Trophoblast cell (in vitro differentiated cells and primary cell): Measurements from ENCODE around the gene HDGFL2.

ENCODE experiments used
- DNase-seq, 2 donors: peaks; one replicate each; pipeline ENCODE4 v3.0.0-alpha.2; 2016
- H2AFZ ChIP-seq: 2 replicates; pipeline ENCODE4 v1.6.1; 2013; ENCODE audit warnings: low read length, moderate library complexity, mild to moderate bottlenecking; ENCODE audit not compliant: insufficient read depth, poor library complexity
- H2AK5ac ChIP-seq: 2 replicates; pipeline ENCODE4 v1.6.1; 2013; ENCODE audit warnings: mild to moderate bottlenecking, low read length
- H2BK120ac ChIP-seq: 2 replicates; pipeline ENCODE4 v1.6.1; 2013; ENCODE audit warnings: low read length, mild to moderate bottlenecking, moderate library complexity; ENCODE audit not compliant: insufficient read depth, poor library complexity
- H2BK12ac ChIP-seq: 2 replicates; pipeline ENCODE4 v1.6.1; 2013; ENCODE audit warnings: mild to moderate bottlenecking, low read length, moderate library complexity
- H2BK5ac ChIP-seq: 2 replicates; pipeline ENCODE4 v1.6.1; 2013; ENCODE audit warnings: low read length, low read depth, moderate library complexity, mild to moderate bottlenecking; ENCODE audit not compliant: poor library complexity
- H3K14ac ChIP-seq: 2 replicates; pipeline ENCODE4 v1.6.1; 2013; ENCODE audit warnings: mild to moderate bottlenecking, low read length
- H3K18ac ChIP-seq: 2 replicates; pipeline ENCODE4 v1.6.1; 2013; ENCODE audit warnings: mild to moderate bottlenecking, low read length
- H3K23ac ChIP-seq: 2 replicates; pipeline ENCODE4 v1.6.1; 2013; ENCODE audit warnings: low read length
- H3K27ac ChIP-seq: 2 replicates; pipeline ENCODE4 v1.5.1; 2013; ENCODE audit warnings: low read depth, mild to moderate bottlenecking, inconsistent platforms, low read length, moderate library complexity
- H3K27me3 ChIP-seq: 2 replicates; pipeline ENCODE4 v1.6.1; 2013; ENCODE audit warnings: inconsistent platforms, mild to moderate bottlenecking, low read length, moderate library complexity; ENCODE audit not compliant: insufficient read depth
- H3K36me3 ChIP-seq, 2 experiments: 1 replicate in 1 of 2; 2 replicates in 1 of 2; pipeline ENCODE4 v1.6.1; 2013; ENCODE audit warnings: low read length in 2 of 2, mild to moderate bottlenecking in 2 of 2, moderate library complexity in 1 of 2; ENCODE audit not compliant: insufficient read depth in 2 of 2, control insufficient read depth in 1 of 2
- H3K4ac ChIP-seq: 2 replicates; pipeline ENCODE4 v1.6.1; 2013; ENCODE audit warnings: low read depth, mild to moderate bottlenecking, low read length, moderate library complexity
- H3K4me1 ChIP-seq, 2 experiments: 1 replicate in 1 of 2; 2 replicates in 1 of 2; pipeline ENCODE4 v1.6.1; 2013; ENCODE audit warnings: low read length in 2 of 2, mild to moderate bottlenecking in 2 of 2, moderate library complexity in 1 of 2; ENCODE audit not compliant: insufficient read depth in 2 of 2, control insufficient read depth in 1 of 2
- H3K4me2 ChIP-seq: 2 replicates; pipeline ENCODE4 v1.6.1; 2013; ENCODE audit warnings: inconsistent platforms, mild to moderate bottlenecking, low read length, moderate library complexity
- H3K4me3 ChIP-seq: 2 replicates; pipeline ENCODE4 v1.5.1; 2013; ENCODE audit warnings: mild to moderate bottlenecking, low read depth, low read length, inconsistent platforms
- H3K79me1 ChIP-seq: one replicate; pipeline ENCODE4 v1.6.1; 2013; ENCODE audit warnings: low read length
- H3K79me2 ChIP-seq: 2 replicates; pipeline ENCODE4 v1.6.1; 2013; ENCODE audit warnings: low read length, mild to moderate bottlenecking; ENCODE audit not compliant: control insufficient read depth, insufficient read depth, poor library complexity
- H3K9ac ChIP-seq: 2 replicates; pipeline ENCODE4 v1.6.1; 2013; ENCODE audit warnings: mild to moderate bottlenecking, low read length
- H3K9me3 ChIP-seq: 2 replicates; pipeline ENCODE4 v1.6.1; 2013; ENCODE audit warnings: low read depth, mild to moderate bottlenecking, control low read depth, inconsistent platforms, low read length; ENCODE audit not compliant: insufficient read depth
- H4K12ac ChIP-seq: 2 replicates; pipeline ENCODE4 v1.6.1; 2013; ENCODE audit warnings: low read depth, mild to moderate bottlenecking, low read length, moderate library complexity
- H4K8ac ChIP-seq: 2 replicates; pipeline ENCODE4 v1.6.1; 2013; ENCODE audit warnings: low read depth, mild to moderate bottlenecking, low read length, moderate library complexity
- H4K91ac ChIP-seq: one replicate; pipeline ENCODE4 v1.6.1; 2013; ENCODE audit warnings: low read depth, mild to moderate bottlenecking, low read length, moderate library complexity
- WGBS: extraction: QIAGEN DNeasy Blood & Tissue Kit; methylation state at CpG from one replicate; pipeline ENCODE4 v1.1.7; 2013; ENCODE audit warnings: missing lambda C conversion rate; ENCODE audit not compliant: insufficient read length, insufficient coverage; ENCODE audit errors: extremely low coverage; 5-methylcytosine and 5-hydroxymethylcytosine counted together

HDGFL2 gene

DNA sequence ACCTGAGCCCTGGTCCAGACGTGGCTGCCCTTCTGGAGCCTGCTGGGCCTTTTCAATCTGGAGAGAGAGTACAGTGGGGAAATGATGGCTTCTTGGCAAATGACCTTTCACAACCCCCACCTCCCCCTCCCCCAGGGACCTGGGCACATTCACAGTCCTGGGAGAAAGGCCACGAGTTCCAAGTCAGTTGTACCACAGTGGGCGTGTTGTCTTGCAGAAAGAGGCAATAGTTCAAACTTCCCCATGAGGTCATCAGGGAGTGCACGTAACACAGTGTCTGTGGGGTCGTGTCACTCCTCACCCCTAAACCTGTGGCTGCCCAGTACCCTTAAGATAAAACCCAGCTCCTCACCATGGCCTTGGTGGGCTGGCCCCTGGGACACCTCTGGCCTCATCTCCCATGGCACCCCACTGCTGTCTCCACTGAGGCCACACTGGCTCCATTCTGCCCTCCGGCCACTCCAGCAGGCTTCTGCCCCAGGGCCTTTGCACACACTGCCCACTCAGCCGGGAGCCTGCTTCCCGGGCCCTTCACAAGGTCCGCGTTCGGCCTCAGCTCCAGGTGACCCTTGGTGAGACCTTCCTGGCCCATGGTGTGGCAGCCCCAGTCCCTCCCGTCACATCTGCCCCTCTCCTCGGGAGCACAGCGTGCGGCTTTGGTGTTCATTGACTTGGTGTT is 32.9 kb downstream of the HDGFL2 start:
- no peaks in the 10 kb centered on the region for H3K79me1 ChIP-seq
- no peak overlapping the region for H2BK120ac ChIP-seq
- no peak overlapping the region for H3K4me3 ChIP-seq
- no peaks in the 10 kb centered on the region for H3K4me1 ChIP-seq
- H2AK5ac ChIP-seq: no peak overlapping the region
- H3K18ac ChIP-seq: no peak overlapping the region
- no peak overlapping the region for H2AFZ ChIP-seq
- no peak overlapping the region for H3K27ac ChIP-seq
- no peak overlapping the region for H3K4ac ChIP-seq
- no peak overlapping the region for H3K14ac ChIP-seq
- H4K12ac ChIP-seq: no peak overlapping the region
- WGBS: no CpG with 5 or more reads among the region's 15 CpGs
- no peak overlapping the region for H4K8ac ChIP-seq
- no peak overlapping the region for H3K9ac ChIP-seq
- H3K79me2 ChIP-seq: no peaks in the 10 kb centered on the region
- no peak overlapping the region for H4K91ac ChIP-seq
- H3K4me2 ChIP-seq: no peak overlapping the region
- H2BK12ac ChIP-seq: no peak overlapping the region
- H3K36me3 ChIP-seq: peaks cover 56% of the 10 kb centered on the region in 2 experiments
- no peak overlapping the region for H2BK5ac ChIP-seq
- no peaks in the 10 kb centered on the region for H3K27me3 ChIP-seq
- peaks cover 3% of the 10 kb centered on the region for H3K9me3 ChIP-seq
- DNase-seq: no peak
- H3K23ac ChIP-seq: no peak overlapping the region

DNA sequence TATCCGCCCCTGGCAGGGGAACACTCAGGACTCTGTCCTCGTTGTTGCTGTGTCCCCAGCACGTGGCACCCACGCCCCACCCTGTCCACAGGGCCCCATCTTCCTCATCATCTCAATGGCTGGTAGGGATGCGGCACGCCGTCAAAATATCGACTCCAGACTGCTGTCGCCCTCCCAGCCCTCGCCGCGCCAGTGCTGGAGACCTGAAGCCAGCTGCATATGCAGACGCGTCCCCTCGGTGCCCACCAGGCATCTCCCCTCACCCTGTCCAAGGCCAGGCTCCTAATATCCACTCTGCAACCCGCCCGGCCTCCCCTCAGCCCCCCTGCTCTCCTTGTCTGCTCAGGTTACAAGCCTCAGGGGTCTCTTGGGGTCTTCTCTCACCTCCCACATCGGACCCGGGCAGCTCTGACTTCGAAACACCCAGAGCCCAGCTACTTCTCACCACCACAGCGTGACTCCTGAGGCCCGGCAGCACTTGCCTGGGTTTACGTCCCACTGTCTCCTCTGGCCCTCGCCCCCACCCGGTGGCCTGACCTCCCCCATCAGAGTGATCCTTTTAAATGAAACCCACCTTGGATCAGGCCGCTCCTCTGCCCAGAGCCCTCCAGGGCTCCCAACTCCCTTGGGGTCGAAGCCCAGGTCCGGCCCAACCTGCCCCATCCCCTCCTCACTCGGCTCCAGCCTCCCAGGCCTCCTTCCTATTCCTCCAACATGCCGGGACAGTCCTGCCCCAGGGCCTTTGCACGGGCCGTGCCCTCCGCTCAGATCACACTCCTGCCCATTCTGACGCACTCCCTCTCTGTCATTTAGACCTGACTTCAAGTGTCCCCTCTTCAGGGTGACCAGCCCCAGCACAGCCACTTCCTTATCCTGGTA is 33.7 kb downstream of the HDGFL2 start:
- Histone ChIP-seq H3K9ac (no peak overlapping the region), H2BK120ac (no peak overlapping the region), H2AK5ac (no peak overlapping the region), H3K9me3 (peaks cover 4% of the 10 kb centered on the region), H2AFZ (no peak overlapping the region), H3K14ac (no peak overlapping the region), H3K27ac (no peak overlapping the region), H3K18ac (no peak overlapping the region), H4K12ac (no peak overlapping the region), H3K4me2 (no peak overlapping the region), H2BK12ac (no peak overlapping the region), H3K79me1 (no peaks in the 10 kb centered on the region), H3K23ac (no peak overlapping the region), H3K4me1 (no peaks in the 10 kb centered on the region), H3K36me3 (peaks cover 49 to 51% of the 10 kb centered on the region in 2 experiments), H4K91ac (no peak overlapping the region), H4K8ac (no peak overlapping the region), H3K79me2 (no peaks in the 10 kb centered on the region), H3K27me3 (no peaks in the 10 kb centered on the region), H3K4me3 (no peak overlapping the region), H2BK5ac (no peak overlapping the region), H3K4ac (no peak overlapping the region)
- WGBS: no CpG with 5 or more reads among the region's 34 CpGs
- no peak for DNase-seq

DNA sequence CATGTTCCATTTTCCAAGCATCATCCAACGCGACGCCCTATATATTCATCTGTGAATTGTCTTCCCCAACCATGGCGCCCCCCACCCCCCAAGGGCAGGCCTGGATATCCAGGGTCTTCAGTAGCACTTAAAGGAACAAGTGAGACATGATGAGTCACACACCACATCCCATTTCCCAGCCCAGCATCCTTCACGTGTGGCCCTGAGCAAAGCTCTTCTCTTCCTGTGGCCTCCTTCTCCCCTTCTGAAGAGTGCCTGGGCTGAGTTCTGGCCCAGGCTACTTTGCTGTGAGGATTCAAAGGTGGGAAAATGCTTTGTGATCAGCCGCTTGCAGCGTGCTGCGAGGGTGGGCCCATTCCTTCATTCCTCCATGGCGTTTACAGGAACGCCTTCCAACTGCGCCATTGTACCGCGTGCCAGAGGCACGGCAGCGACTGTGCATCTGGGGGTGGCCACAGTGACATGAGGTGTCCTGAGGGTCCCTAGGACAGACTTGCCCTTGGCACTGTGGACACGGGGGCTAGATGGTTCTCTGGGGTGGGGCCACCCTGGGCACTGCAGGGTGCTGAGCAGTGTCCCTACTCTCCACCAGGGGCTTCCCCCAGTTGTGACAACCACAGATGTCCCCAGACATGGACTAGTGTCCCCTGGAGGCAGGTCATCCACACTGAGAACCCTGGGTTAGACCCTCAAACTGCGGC is 34.5 kb downstream of the HDGFL2 start:
- H3K27ac ChIP-seq: no peak overlapping the region
- H3K36me3 ChIP-seq: peaks cover 41 to 43% of the 10 kb centered on the region in 2 experiments
- H3K9me3 ChIP-seq: peaks cover 6% of the 10 kb centered on the region
- no peak overlapping the region for H3K4me3 ChIP-seq
- H2AFZ ChIP-seq: no peak overlapping the region
- H3K4ac ChIP-seq: no peak overlapping the region
- no peak overlapping the region for H2AK5ac ChIP-seq
- H3K4me2 ChIP-seq: no peak overlapping the region
- no peak overlapping the region for H3K23ac ChIP-seq
- no CpG with 5 or more reads among the region's 17 CpGs for WGBS
- no peak overlapping the region for H3K14ac ChIP-seq
- no peak overlapping the region for H4K8ac ChIP-seq
- H4K91ac ChIP-seq: no peak overlapping the region
- H2BK12ac ChIP-seq: no peak overlapping the region
- H3K79me2 ChIP-seq: no peaks in the 10 kb centered on the region
- no peak overlapping the region for H3K18ac ChIP-seq
- DNase-seq: peak in 1 of 2 donors; percentile 4
- H3K4me1 ChIP-seq: no peaks in the 10 kb centered on the region
- H4K12ac ChIP-seq: no peak overlapping the region
- no peak overlapping the region for H3K9ac ChIP-seq
- H3K79me1 ChIP-seq: no peaks in the 10 kb centered on the region
- H2BK5ac ChIP-seq: no peak overlapping the region
- H2BK120ac ChIP-seq: no peak overlapping the region
- no peaks in the 10 kb centered on the region for H3K27me3 ChIP-seq

DNA sequence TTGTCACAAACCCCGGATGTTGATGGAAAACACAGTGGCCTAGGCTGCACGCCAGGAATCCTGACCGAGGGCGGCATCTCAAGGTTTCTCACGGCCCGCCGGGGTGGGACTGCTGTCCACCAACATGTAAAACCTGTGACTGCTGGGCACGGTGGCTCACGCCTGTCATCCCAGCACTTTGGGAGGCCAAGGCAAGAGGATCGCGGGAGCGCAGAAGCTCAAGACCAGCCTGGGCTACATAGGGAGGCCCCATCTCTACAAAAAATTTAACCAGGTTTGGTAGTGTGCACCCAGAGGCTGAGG is 35.0 kb downstream of the HDGFL2 start:
- H3K27me3 ChIP-seq: no peaks in the 10 kb centered on the region
- no peaks in the 10 kb centered on the region for H3K79me2 ChIP-seq
- H2AK5ac ChIP-seq: no peak overlapping the region
- H4K12ac ChIP-seq: no peak overlapping the region
- peaks cover 37 to 40% of the 10 kb centered on the region in 2 experiments for H3K36me3 ChIP-seq
- H4K8ac ChIP-seq: no peak overlapping the region
- H3K27ac ChIP-seq: no peak overlapping the region
- no peak overlapping the region for H3K4me2 ChIP-seq
- no peak overlapping the region for H3K4me3 ChIP-seq
- no peak for DNase-seq
- H3K9me3 ChIP-seq: peaks cover 6% of the 10 kb centered on the region
- H2BK5ac ChIP-seq: no peak overlapping the region
- H3K18ac ChIP-seq: no peak overlapping the region
- H4K91ac ChIP-seq: no peak overlapping the region
- H2BK12ac ChIP-seq: no peak overlapping the region
- H3K14ac ChIP-seq: no peak overlapping the region
- no peaks in the 10 kb centered on the region for H3K79me1 ChIP-seq
- WGBS: no CpG with 5 or more reads among the region's 12 CpGs
- H3K23ac ChIP-seq: no peak overlapping the region
- no peak overlapping the region for H3K9ac ChIP-seq
- H2AFZ ChIP-seq: no peak overlapping the region
- no peak overlapping the region for H2BK120ac ChIP-seq
- H3K4me1 ChIP-seq: no peaks in the 10 kb centered on the region
- H3K4ac ChIP-seq: no peak overlapping the region
